ENCODE measurements around the gene AATK. TPM values are rescaled to one million over a fixed set of nuclear protein-coding genes. Genes with fewer than 3 reads are reported as not detected.

The AATK gene
- total RNA-seq, 1 donor from 2014 or later: 8.9 TPM

DNA sequence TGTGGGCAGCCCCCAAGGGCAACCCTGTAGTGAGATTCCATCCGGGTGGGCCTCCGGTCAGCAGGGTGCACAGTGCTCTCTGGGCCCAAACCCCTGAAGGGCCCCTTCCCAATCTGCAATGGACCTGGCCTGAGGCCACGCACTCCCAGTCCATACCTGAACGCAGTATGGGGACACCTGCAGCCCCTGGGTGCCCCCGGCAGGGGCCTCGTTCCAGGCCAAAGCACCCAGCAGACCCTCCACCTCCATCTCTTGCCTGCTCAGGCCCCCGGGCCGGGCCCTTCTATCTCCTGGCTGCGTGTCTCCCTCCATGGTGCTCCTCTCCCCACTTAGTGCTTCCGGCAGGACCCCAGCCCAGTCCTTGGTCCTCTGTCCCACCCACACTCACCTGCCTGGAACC lies 17.3 kb upstream of the AATK start:
- DNase-seq (ENCODE audit: extremely low read depth, low read depth, low spot score): no peak

DNA sequence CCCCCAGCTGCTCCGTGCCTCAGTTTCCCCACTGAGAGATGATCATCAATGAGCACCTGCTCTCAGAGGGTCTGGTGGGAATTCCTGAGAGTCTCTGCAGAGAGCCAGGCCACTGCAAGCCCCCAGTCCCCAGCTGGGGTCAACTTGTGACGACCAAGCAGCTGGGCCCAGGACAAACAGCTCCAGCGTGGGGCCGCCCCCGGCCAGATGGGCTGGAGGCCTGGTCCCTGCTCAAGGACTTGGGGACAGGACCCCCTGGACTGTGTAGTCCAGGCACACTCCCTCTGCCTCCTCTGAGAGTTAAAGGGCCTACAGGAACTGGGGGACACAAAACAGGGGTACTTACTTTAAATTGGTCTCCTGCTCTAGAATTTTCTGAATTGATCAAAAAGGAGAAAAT lies 16.6 kb upstream of the AATK start:
- DNase-seq (ENCODE audit: extremely low read depth, low read depth, low spot score): no peak

DNA sequence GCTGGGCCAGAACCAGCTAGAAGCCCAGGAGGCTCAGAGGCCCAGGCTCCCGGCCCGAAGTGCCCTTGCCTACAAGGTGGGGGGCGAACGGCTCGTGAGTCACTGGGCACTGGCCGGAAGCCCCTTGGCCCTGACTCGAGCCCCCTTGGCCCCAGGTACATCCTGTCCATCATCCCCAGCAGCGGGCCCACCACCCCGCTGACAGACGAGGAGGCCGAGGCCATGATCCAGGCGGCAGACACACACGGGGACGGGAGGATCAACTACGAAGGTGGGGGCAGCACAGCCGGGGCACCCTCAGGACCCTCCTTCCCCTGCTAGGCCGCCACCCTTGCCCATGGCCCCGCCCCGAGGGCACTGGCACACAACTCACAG lies 15.8 kb upstream of the AATK start:
- DNase-seq (ENCODE audit: extremely low read depth, low read depth, low spot score): no peak

DNA sequence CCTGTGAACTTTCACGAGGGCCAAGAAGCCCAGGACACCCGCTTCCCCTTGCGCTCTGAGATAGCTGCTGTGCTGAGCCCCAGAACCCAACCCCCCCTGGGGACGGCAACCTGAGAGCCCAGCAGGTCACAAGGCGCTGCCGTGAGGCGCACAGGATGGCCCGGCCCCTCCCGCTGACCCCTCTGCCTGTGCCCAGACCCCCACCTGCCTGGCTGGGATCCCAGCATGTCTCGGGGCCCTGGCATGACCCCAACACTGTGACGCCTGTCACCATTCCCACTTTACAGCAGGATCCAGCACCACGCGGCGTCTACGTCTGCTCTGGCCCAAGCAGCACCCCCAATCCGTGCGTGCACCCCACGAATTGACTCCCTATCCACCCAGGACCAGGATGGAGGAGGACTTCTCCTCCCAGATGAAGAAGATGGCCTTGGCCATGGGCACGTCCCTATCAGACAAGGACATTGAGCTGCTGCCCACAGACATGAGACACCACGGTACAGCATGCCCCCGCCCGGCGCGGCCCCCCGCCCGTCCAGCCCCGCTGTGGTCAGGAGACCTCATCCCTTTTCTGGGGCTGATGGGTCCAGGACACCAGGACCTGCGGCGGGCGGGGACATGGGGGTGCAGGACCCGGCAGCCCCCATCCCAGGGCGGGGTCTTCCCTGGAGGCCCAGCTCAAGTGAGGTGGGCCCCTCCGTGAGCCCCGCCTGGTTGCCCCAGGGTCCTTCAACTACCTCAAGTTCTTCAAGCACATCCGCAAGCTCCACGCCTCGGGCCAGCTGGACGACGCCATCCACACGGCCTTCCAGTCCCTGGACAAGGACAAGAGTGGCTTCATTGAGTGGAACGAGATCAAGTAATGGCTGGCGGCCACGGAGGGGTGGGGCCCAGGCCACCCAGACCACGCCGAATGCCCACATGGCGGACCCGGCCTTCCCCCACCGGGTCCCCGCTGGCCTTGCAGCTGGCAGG lies 15.1 kb upstream of the AATK start:
- DNase-seq (ENCODE audit: extremely low read depth, low read depth, low spot score): no peak

DNA sequence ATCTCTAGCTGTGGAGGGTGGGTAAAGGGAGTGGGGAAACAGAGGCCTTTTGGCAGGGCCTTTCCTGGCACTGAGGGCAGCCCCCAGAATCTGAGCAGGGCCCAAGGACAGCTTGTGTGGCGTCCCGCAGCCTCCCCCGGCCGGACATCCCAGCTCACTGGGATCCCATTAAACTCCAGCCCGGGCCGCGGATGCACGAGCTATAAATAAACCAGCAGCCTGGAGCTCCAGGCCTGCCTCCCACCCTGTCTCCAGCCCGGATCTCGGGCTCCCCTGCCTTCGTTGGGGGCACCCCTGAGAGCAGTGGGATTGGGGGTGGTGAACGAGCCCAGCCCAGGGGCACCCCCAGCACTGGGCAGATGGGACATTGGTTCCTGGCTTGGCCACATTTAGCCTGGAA lies 13.8 kb upstream of the AATK start:
- no peak for DNase-seq (ENCODE audit: extremely low read depth, low read depth, low spot score)

DNA sequence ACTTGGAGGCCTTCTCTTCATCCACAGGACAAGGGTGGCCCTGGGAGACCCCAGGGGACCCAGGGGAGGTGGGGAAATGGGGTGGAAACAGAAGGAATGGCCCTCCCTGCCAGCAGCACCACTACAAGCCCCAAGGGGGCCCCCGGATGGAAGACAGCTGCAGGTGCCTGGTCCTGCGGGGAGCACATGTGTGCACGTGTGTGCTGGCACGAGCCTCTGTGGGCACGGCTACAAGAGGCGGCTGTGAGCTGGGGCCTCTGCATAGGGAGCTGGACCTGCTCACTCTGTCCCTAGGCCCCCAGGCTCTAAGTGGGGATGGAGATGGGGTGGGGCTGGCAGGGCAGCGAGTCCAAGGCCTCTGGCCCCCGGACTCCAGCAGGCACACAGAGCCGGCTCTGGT lies 13.2 kb upstream of the AATK start:
- DNase-seq (ENCODE audit: extremely low read depth, low read depth, low spot score): no peak

DNA sequence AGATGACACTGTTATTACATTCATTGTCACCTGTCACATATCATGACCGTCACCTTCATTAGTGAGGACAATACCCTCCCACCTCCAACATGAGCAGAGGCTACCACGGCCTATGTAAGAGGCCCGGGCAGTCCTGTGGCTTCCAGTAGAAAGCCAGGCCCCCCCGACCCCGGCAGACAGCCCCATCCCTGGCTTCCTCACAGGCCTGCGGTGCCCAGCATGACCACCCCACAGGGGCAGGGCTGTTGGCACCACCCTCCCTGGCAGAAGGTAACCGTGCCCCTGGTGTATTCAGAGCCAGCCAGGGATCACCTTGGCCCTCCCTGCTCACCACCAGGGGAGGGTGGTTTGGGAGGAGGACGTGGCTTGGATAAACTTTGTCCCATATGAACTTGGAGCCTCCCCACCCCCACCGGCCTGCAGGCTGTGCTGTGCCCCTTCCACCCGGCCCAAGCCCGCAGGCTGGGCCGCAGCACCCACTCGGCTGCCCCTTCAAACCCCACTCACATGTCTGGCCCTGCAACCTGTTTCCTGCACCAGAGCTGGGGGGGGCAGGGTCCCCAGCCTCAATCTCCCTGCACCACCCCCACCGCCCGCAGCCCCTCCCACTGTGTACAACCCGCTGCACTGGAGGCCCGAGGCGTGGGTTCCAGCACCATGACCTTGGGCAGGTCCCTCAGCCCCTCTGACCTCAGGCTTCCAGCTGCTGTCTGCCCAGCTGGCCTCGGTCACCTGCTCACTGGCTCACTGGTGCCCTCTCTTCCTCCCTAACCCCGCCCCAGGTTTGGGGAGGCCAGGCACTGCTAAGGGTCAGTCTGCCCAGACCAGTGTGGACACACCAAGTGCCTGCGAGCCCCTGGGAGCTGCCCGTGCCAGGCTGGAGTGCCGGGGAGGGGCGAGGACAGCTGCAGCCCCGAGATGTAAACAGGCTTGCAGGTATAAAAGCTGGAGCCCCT lies 12.4 kb upstream of the AATK start:
- no peak for DNase-seq (ENCODE audit: extremely low read depth, low read depth, low spot score)

DNA sequence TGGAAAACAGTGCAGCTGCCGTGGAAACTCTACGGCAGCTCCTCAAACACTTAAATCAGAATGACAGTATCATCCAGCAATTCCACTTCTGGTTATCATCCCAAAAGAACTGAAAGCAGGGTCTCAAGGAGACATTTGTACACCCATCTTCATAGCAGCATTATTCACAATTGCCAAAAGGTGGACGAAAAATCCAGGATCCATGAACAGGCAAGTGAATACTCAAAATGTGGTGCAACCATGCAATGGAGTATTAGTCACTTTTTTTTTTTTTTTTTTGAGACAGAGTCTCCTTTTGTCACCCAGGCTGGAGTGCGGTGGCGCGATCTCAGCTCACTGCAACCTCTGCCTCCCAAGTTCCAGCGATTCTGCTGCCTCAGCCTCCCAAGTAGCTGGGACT lies 10.6 kb upstream of the AATK start:
- DNase-seq (ENCODE audit: extremely low read depth, low read depth, low spot score): no peak

DNA sequence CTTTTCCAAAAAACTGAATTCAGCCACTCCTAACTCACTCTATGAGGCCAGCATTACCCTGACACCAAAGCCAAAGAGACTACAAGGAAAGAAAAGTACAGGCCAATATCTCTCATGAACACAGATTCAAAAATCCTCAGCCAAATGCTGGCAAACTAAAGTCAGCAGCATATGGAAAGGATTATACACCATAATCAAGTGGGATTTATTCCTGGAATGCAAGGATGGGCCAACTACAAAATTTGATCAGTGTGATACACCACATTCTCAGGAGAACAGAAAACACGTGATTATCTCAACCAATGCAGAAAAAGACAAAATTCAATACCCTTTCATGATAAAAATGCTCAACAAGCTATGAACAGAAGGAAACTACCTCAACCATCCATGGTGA lies 7.7 kb upstream of the AATK start:
- DNase-seq (ENCODE audit: extremely low read depth, low read depth, low spot score): no peak

DNA sequence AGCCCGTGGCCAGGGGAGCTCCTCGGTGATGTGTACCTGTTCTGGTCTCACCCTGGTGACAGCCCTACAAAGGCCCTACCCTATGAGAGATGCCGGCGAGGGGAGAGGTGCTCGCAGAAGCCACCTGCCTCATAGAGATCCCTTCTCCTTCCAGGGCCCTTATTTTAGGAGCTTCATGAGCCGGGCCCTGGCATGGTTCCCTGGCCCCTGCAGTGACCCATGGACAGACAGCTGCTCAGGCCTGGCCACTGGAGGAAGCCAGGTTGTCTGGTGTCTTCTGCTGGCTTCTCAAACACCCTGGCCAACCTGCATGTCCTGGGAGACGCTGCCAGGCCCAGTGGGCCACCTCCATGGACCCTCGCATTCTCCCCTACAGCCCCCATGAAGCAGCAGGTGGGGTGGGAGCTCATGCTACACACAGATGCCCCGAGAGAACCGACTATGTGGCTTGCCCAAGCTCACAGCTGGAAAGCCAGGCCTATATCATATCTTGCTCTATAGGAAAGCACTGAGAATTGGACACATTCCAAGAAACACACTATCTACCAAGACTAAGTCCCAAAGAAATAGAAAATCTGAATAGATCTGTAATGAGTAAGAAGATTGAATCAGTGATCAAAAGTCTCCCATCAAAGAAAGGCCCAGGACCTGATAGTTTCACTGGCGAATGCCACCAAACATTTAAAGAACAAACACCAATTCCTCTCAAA lies 7.2 kb upstream of the AATK start:
- DNase-seq (ENCODE audit: extremely low read depth, low read depth, low spot score): no peak

DNA sequence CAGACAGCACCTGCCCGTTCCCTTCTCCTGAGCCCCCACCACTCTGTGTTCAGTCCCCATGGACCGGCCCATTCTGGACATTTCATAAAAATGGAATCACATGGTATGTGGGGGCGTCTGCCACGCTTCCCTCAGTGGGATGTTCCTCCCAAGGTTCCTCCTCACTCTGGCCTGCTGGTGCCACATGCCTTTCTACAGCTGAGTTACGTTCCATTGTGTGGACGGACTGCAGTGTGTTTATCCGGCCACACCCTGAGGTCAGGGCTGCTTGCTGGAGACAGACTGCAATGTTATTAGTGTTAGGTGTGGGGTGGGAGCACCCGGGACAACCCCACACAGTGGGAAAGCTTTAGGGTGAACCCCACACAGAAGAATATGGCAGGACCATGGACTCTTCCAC lies 5.9 kb upstream of the AATK start:
- no peak for DNase-seq (ENCODE audit: extremely low read depth, low read depth, low spot score)

DNA sequence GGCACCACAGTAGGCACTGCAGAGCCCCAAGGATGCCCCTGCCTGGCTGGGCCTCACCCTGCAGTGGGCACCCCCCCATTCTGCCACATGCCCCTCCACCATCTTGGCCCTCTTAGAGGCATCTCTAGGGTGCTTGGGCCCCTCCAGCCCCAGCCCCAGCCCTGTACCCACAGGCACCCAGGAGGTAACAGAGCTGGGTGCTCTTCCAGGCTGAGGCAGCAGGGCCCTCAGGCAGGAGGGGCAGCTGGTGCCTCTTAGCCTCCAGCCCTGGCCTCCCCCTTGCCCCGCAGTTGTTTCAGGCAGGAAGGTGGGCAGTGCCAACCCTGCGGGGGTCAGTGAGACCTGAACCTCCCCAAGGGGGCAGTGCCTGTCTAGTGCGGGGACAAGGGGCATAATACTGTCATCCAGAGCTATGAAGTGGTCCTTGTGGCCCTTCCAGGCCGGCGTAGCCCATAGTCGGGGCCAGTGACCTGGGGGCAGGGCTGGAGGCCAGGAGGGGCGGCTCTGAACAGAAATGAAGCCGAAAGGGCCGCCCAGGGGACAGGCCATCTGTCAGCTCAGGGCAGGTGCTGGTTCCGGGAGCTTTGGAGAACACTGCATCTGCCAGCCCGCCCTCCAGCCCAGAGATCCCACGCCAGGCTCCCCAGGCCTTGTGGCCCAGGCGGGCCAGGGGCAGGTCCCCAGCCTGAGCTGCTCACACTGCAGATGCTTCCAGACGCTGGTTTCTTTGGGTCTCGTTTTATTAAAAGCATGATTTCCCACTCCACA lies 4.9 kb upstream of the AATK start:
- DNase-seq (ENCODE audit: extremely low read depth, low read depth, low spot score): no peak

DNA sequence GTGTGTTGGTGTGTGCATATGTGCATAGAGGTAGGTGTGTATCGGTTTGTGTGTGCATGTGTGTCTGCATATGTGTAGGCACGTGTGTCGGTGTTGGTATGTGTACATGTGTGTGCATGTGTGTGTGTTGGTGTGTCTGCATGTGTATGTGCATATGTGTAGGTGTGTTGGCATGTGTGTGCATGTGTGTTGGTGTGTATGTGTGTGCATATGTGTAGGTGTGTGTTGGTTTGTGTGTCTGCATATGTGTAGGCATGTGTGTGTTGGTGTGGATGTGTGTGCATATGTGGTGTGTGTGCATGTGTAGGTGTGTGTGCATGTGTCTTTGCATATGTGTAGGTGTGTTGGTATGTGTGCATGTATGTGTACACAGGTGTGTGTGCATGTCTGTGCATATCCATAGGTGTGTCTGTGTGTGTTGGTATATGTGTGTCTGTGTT lies 3.9 kb upstream of the AATK start:
- DNase-seq (ENCODE audit: extremely low read depth, low read depth, low spot score): no peak

DNA sequence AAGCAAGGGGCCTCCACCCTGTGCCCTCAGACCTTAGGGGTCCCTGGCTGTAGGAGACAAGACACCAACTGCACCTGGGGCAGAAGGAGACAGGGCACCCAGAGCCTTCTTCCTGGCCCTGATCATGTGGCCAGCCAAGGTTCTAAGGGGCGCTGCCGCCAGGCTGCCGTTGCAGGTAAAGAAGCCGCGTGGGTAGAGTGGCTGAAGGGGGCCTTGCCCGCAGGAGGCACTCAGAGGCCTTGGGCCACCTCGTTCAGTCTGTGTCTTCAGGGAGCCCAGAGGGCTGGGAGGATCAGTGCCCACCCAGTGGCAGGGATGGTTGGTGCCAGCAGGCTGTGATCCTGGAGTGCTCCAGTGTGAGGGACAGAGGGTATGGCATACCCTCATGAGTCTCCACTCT lies 1.6 kb upstream of the AATK start:
- DNase-seq (ENCODE audit: extremely low read depth, low read depth, low spot score): no peak

DNA sequence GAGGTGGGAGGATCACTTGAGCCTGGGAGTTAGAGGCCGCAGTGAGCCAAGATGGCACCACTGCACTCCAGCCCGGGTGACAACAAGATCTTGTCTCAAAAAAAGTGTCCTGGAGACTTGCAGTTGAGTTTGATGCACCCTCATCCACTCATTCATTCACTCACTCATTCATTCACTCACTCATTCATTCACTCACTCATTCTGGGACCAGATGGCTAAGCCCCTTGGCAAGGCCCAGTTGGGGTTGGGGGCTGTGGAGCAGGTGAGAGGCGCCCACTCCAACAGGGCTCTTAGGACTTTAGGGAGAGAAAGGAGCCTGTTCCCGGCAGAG lies 1.1 kb upstream of the AATK start:
- DNase-seq (ENCODE audit: extremely low read depth, low read depth, low spot score): no peak

DNA sequence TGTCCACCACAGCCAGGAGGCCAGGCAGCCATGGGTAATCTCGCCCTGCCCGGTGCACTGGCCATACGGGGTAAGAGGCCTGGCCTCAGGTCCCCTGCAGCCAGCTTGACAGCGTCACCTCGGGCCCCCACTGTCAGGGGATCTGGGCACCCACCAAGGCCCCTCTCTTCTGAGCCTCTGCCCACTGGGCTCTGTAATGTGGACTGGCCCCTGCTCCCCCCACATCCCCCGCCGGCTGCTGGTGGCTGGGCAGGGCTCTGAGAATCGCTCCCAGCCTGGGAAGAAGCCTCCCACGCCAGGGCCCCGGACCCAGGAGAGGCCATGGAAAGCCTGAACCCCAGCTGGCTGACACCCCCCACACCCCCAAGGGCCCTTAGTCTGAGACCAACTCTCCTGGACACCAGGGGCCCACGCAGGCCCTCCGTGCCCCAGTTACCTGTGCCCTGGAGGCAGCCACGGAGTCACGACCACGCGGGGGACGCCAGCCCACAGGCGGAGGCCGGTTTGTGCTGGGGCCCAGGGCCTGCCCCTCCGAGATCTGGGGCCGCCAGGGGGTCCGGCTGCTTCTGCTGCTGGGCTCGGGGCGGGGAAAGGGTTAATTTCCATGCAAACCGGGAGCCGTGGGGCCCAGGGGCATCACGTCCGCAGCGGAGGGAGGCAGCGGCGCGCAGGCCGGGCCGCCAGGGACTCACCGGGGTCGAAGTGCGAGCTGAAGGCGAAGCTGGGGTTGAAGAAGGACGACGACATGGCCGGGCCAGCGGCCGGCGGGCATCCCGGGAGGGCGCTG lies 582 bp downstream of the AATK start, which contains the start of gene PVALEF:
PVALEF (plus strand) TSS at position 262 of the 787 bp plus-strand sequence. CDS start 15,720 bp downstream, outside the sequence.
- no peak for DNase-seq (ENCODE audit: extremely low read depth, low read depth, low spot score)

DNA sequence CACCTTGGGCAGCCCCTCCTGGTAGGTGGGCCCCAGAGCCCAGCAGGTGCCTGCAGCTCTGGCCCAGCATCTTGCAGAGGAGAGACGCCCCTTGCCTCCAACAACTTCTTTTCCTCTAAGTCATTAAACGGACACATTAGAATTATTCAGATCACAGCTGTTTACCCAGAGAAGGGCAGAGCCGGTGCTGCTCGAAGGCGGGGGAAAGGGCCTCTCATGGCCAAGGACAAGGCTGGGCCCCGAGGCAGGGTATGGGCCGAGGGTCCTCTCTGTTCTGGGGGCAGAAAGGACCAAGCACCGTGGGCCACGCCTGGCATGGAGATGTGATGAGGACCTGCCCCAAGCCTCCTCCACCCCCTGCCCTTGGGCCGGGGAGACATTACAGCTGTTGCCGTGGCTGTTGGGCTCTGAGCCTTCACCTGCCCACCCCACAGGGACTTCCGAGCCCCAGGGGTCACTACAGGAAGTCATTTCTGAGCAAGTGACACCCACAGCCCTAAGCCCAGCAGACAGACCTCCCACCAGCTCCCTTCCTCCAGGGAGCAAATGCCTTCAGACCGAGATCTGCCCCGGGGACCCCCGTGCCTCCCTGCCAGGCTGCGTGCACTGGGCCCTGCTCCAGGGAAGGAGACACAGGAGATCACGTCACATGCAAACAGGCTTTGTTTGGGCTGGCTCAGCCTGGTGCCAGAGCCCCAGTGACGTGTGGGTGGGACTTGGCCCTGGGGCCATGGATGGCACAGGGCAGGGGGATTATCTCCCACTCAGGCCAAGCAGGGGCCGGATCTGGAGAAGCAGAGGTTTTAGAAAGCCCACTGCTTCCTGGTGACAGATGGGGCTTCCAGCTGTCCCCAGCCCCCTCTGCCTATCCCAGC lies 1.4 kb downstream of the AATK start:
- no peak for DNase-seq (ENCODE audit: extremely low read depth, low read depth, low spot score)

DNA sequence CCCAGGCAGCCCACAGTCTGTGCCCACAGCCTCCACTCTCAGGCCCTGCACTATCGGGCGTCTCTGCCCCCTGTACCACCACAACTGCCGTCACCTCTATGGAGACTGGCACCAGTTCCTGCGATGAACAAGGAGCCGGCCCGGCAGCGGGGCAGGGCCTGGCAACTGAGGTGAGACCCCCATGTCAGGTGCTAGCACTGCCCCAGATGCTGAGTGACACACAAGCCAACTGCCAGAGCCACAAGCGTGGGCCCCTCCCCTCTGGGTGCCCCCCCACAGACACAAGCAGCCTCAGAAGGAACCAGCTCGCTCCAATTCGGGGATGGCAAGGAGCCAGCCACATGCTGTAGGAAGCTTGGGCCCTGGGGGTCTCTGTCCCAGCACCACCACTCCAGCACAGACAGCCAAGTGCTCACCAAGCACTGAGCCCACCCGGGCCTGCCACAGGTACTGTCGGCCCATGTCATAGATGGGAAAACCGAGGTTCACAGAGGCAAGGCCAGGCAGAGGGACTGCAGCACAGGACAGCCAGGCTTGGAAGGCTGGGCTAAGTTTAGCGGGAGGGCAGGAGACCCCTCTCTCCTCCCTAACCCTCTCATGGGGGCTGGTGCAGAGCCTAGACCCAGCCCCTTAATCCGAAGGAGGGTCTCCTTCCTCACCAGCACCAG lies 2.2 kb downstream of the AATK start:
- no peak for DNase-seq (ENCODE audit: extremely low read depth, low read depth, low spot score)
